HEK293 (cell line): ENCODE measurements around the gene BATF2.

ENCODE experiments used
- CTCF ChIP-seq: fragments of 450-650 bp; formaldehyde crosslinking; IDR thresholded peaks from 2 replicates; pipeline ENCODE4 v1.5.1; 2016; ENCODE audit warnings: missing biosample characterization, missing genetic modification characterization
- MZF1 ChIP-seq: fragments of 450-650 bp; formaldehyde crosslinking; IDR thresholded peaks from 2 replicates; pipeline ENCODE4 v1.5.1; 2017; ENCODE audit warnings: missing biosample characterization, missing genetic modification characterization, borderline replicate concordance
- WT1 ChIP-seq: fragments of 450-650 bp; formaldehyde crosslinking; IDR thresholded peaks from 2 replicates; pipeline ENCODE4 v1.5.1; 2016; ENCODE audit warnings: missing biosample characterization, missing genetic modification characterization
- ZNF114 ChIP-seq: fragments of 450-650 bp; formaldehyde crosslinking; IDR thresholded peaks from 2 replicates; pipeline ENCODE4 v1.5.0; 2017; ENCODE audit warnings: missing biosample characterization, missing genetic modification characterization
- ZNF146 ChIP-seq: fragments of 450-650 bp; formaldehyde crosslinking; IDR thresholded peaks from 2 replicates; pipeline ENCODE4 v1.5.1; 2016; ENCODE audit warnings: missing biosample characterization, missing genetic modification characterization
- ZNF184 ChIP-seq: fragments of 450-650 bp; IDR thresholded peaks from 2 replicates; pipeline ENCODE4 v1.5.1; 2018; ENCODE audit warnings: missing biosample characterization, mild to moderate bottlenecking, missing genetic modification characterization
- ZNF398 ChIP-seq: fragments of 450-650 bp; formaldehyde crosslinking; IDR thresholded peaks from 2 replicates; pipeline ENCODE4 v1.5.1; 2017; ENCODE audit warnings: missing biosample characterization, missing genetic modification characterization
- ZNF548 ChIP-seq: fragments of 450-650 bp; formaldehyde crosslinking; IDR thresholded peaks from 2 replicates; pipeline ENCODE4 v1.5.1; 2016; ENCODE audit warnings: missing biosample characterization, missing genetic modification characterization
- ZNF639 ChIP-seq: fragments of 450-650 bp; formaldehyde crosslinking; IDR thresholded peaks from 2 replicates; pipeline ENCODE4 v1.5.1; 2016; ENCODE audit warnings: missing biosample characterization, missing genetic modification characterization
- TF ChIP-seq, protein P1 (sequence below): sonication (generic); formaldehyde crosslinking; IDR thresholded peaks from 2 replicates; pipeline ENCODE4 v1.8.1; 2022; ENCODE audit warnings: mild to moderate bottlenecking, moderate library complexity, missing genetic modification reagents
- TF ChIP-seq, protein P2 (sequence below): fragments of 450-650 bp; formaldehyde crosslinking; IDR thresholded peaks from 2 replicates; pipeline ENCODE4 v1.5.1; 2016; ENCODE audit warnings: missing biosample characterization, missing genetic modification characterization

- TF ChIP-seq WT1 (tag by site-specific recombination): no peak
- no peak for TF ChIP-seq CTCF (tag by site-specific recombination)
- no peak for TF ChIP-seq ZNF548 (tag by site-specific recombination)
- TF ChIP-seq, protein P1, sequence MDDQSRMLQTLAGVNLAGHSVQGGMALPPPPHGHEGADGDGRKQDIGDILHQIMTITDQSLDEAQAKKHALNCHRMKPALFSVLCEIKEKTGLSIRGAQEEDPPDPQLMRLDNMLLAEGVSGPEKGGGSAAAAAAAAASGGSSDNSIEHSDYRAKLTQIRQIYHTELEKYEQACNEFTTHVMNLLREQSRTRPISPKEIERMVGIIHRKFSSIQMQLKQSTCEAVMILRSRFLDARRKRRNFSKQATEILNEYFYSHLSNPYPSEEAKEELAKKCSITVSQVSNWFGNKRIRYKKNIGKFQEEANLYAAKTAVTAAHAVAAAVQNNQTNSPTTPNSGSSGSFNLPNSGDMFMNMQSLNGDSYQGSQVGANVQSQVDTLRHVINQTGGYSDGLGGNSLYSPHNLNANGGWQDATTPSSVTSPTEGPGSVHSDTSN (CRISPR knock-in tag): no peak
- TF ChIP-seq ZNF114: no peak
- TF ChIP-seq ZNF639 (tag by site-specific recombination): no peak
- no peak for TF ChIP-seq MZF1 (tag by site-specific recombination)
- no peak for TF ChIP-seq ZNF398 (tag by site-specific recombination)
- TF ChIP-seq, protein P2, sequence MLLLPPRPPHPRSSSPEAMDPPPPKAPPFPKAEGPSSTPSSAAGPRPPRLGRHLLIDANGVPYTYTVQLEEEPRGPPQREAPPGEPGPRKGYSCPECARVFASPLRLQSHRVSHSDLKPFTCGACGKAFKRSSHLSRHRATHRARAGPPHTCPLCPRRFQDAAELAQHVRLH (tag by site-specific recombination): no peak
- no peak for TF ChIP-seq ZNF146 (tag by site-specific recombination)
- TF ChIP-seq ZNF184 (tag by site-specific recombination): no peak
Measured at GRCh38 chr11:64998141-64998540, 1.4 kb upstream of the BATF2 start.
